GM21576 (cell line): ENCODE measurements around the gene PDXK.

ENCODE experiments used
- ATAC-seq: cut with Tn5 transposase; IDR thresholded peaks from one replicate; pipeline ENCODE4 v1.9.1; 2021; ENCODE audit warnings: mild to moderate bottlenecking, moderate library complexity; ENCODE audit not compliant: unreplicated experiment

The PDXK gene

GRCh38 chr21:43740497-43741156 lies 21.7 kb downstream of the PDXK start:
- no peak for ATAC-seq

- no peak for ATAC-seq
These were observed 22.6 kb downstream of the PDXK start for GRCh38 chr21:43741423-43742096.

- no peak for ATAC-seq
These were observed 25.0 kb downstream of the PDXK start for GRCh38 chr21:43743947-43744346.

- no peak for ATAC-seq
These were observed 25.8 kb downstream of the PDXK start for GRCh38 chr21:43744725-43745124.

- ATAC-seq, result no peak
These were observed 27.0 kb downstream of the PDXK start for GRCh38 chr21:43745772-43746517.

- ATAC-seq, result no peak
These were observed 29.7 kb downstream of the PDXK start for GRCh38 chr21:43748622-43749021.

GRCh38 chr21:43749651-43750262 lies 30.8 kb downstream of the PDXK start:
- no peak for ATAC-seq

GRCh38 chr21:43750339-43751033 lies 31.6 kb downstream of the PDXK start:
- no peak for ATAC-seq

- ATAC-seq, result no peak
These were observed 33.1 kb downstream of the PDXK start for GRCh38 chr21:43751955-43752591.

- no peak for ATAC-seq
These were observed 34.0 kb downstream of the PDXK start for GRCh38 chr21:43752758-43753438.

- no peak for ATAC-seq
These were observed 34.5 kb downstream of the PDXK start for GRCh38 chr21:43753439-43753799.

GRCh38 chr21:43754948-43755781 lies 36.2 kb downstream of the PDXK start:
- no peak for ATAC-seq

- no peak for ATAC-seq
These were observed 37.1 kb downstream of the PDXK start for GRCh38 chr21:43755820-43756594.

GRCh38 chr21:43757601-43758000 lies 38.7 kb downstream of the PDXK start:
- ATAC-seq, result no peak

GRCh38 chr21:43758111-43758641 lies 39.2 kb downstream of the PDXK start:
- no peak for ATAC-seq

GRCh38 chr21:43758811-43759210 lies 39.9 kb downstream of the PDXK start:
- no peak for ATAC-seq

GRCh38 chr21:43759651-43760050 lies 40.7 kb downstream of the PDXK start:
- ATAC-seq, result no peak

GRCh38 chr21:43760391-43760958 lies 41.5 kb downstream of the PDXK start:
- no peak for ATAC-seq
